K562 treated with DMSO at 1 percent for 12 hours (cell line): ENCODE measurements around the gene YEATS2. TPM values are rescaled to one million over a fixed set of nuclear protein-coding genes. Genes with fewer than 3 reads are reported as not detected.

Experiments
- total RNA-seq: library from RNA; unstranded; fragments of 300-600 nt; gene quantifications from 2 replicates; pipeline ENCODE4 v1.2.3, GENCODE V29; 2022; ENCODE audit not compliant: insufficient read depth

YEATS2 gene
- 5.9 and 17.3 TPM in 2 replicates for total RNA-seq

DNA sequence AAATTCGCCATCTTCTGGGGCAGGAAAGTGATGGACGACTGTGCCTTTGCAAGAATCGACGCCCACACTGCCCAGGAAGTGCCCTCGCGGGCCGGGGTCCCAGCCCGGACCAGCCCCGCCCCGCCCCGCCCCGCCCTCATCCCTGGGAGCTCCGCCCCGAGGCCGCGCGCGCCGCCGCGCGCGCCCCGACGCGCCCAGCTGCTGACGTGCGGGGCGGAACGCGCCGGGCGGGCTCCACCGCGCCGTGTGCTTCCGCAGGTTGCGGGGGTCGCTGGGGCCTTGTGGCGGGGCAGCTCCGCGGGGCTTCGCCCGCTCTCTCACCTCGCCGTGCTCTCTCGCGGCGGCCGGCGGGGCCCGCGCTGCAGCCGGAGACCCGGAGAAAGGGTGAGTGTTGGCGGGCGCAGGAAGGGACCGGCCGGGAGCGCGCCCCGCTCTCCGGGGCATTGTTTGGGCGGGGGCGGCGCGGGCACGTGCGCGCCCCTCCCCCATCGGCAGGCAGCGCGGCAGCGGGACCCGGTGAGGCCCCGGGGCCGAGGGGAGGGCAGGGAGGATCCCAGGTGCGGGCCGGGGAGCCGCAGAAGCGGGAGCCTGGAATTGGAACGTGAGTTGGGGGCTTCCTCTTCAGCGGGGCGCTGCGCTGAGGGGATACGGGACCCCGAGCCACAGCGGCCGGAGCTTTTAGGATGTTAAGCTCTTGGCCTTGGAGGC is at the start of gene YEATS2:
TSS of gene YEATS2 (plus strand) at position 188 of the 708 bp plus-strand sequence. CDS start 17,366 bp downstream, outside the sequence.

DNA sequence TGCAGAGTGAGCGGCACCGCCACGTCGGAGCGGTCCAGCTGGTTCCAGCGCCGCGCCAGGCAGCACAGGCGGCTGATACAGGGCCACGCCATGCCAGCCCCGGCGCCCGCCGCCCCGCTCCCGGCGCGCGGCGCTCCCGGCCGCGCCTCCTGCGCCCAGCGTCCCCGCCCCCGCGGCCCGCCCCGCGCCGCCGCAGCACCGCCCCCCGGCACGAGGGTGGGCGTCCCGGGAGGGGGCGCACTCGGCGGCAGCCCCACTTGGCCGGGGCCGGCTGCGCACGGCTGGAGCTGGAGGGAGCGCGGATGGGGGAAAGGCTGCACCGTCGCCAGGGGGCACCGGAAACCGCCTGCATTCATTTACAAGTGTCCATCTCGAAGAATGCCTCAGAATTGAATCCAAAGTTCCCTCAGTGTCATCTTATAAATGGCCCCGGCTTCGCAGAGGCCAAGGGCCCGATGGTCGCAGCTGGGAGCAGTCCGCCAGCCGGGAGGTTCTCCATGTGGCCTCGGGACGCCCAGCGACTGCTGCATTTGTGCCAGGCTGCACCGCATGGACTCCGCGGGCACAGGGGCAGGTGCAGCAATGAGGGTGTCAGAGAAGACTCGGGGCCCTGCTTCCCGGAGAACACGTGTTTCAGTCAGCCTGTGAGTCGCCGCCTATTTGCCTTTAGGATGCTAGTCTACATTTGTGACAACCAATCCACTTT is 128.0 kb downstream of the YEATS2 start, which contains the start of gene MAP6D1:
TSS of gene MAP6D1 (minus strand) at position 122 of the 706 bp plus-strand sequence. CDS start at position 92, 30 bp downstream.

Other genes starting within 250 kb of the YEATS2 start
- 0.69 and 3.6 TPM in 2 replicates for gene KLHL6, start 142.1 kb upstream of the YEATS2 start, total RNA-seq
- 8.8 and 63.9 TPM in 2 replicates for gene KLHL24, start 62.2 kb upstream of the YEATS2 start, total RNA-seq
- 1.7 and 1.8 TPM in 2 replicates for gene MAP6D1, start 127.8 kb downstream of the YEATS2 start, total RNA-seq
- 36.0 and 47.1 TPM in 2 replicates for gene PARL, start 187.1 kb downstream of the YEATS2 start, total RNA-seq